ENCODE results near the gene DRAP1. TPM values are rescaled to one million over a fixed set of nuclear protein-coding genes. Genes with fewer than 3 reads are reported as not detected.

The DRAP1 gene
- total and polyA plus RNA-seq, 9 of the 15 experiments (the other 6 are each of a cell fraction or from before 2014, with no cell fraction given), result 9.6 to 200 (median 92.9) TPM

- TF ChIP-seq MTA3 (IDR thresholded peaks at IDR 0.05; ENCODE audit: borderline replicate concordance) (peak; percentile 87; the same call in 1 of the 2 replicates), ZNF668 (CRISPR knock-in tag; IDR thresholded peaks at IDR 0.05) (no peak), PTTG1 (tag; IDR thresholded peaks at IDR 0.05; ENCODE audit: low read depth) (no peak), IFI16 (CRISPR knock-in tag; IDR thresholded peaks at IDR 0.05) (no peak), JUND (IDR thresholded peaks at IDR 0.05; ENCODE audit: borderline replicate concordance, low read depth, low read length) (peak; percentile 97), JUND (tag; IDR thresholded peaks at IDR 0.05; ENCODE audit: borderline replicate concordance, low read depth, low read length) (peak; percentile 93; the same call in 1 of the 3 replicates), LCOR (CRISPR knock-in tag; IDR thresholded peaks at IDR 0.05) (peak; percentile 74; the same call in 1 of the 2 replicates), SMAD2 (IDR thresholded peaks at IDR 0.05; ENCODE audit: low read depth, low read length) (no peak), E4F1 (CRISPR knock-in tag; IDR thresholded peaks at IDR 0.05; ENCODE audit: borderline replicate concordance) (no peak), NR3C1 (CRISPR knock-in tag; IDR thresholded peaks at IDR 0.05) (peak; percentile 16; the same call in 1 of the 2 replicates), TEAD2 (tag; IDR thresholded peaks at IDR 0.05) (no peak), NFYB (IDR thresholded peaks at IDR 0.05; ENCODE audit: extremely low read depth, insufficient read length) (no peak), FOXA3 (CRISPR knock-in tag; conservative IDR thresholded peaks at IDR 0.05 in 1 of 2, IDR thresholded peaks at IDR 0.05 in 1 of 2) (peak in 1 of 2 experiments; percentile 62; a peak in 1 of 4 replicates), ATF1 (CRISPR knock-in tag; IDR thresholded peaks at IDR 0.05) (no peak), ATF1 (tag; IDR thresholded peaks at IDR 0.05) (peak; percentile 65; the same call in 1 of the 2 replicates), ERF (CRISPR knock-in tag; IDR thresholded peaks at IDR 0.05) (no peak), E2F8 (IDR thresholded peaks at IDR 0.05; ENCODE audit: low read depth, partially characterized antibody) (no peak), HNRNPK (IDR thresholded peaks at IDR 0.05; ENCODE audit: low read depth, low read length, poor library complexity, severe bottlenecking) (peak; percentile 66), ARID3A (IDR thresholded peaks at IDR 0.05; ENCODE audit: borderline replicate concordance, low read depth, low read length) (no peak), ZBTB8A (IDR thresholded peaks at IDR 0.05; ENCODE audit: partially characterized antibody) (no peak), MEIS2 (IDR thresholded peaks at IDR 0.05; ENCODE audit: partially characterized antibody) (no peak), ZNF75A (CRISPR knock-in tag; IDR thresholded peaks at IDR 0.05) (no peak)
These were observed 19.7 kb upstream of the DRAP1 start (continued) for GRCh38 chr11:65899356-65900124.
